Sciatic nerve (tissue), 2 donors: Measurements from ENCODE around the gene PRRG1. TPM values are rescaled to one million over a fixed set of nuclear protein-coding genes. Genes with fewer than 3 reads are reported as not detected.
"Not testable (repeated sequence)": the region's sequence is repeated elsewhere in the genome, so short reads cannot be mapped to it uniquely, and the experiment has no call there.

ENCODE experiments used
- ATAC-seq: fragments of 200-7000 bp; cut with Tn5 transposase; one replicate; pipeline ENCODE4 v1.9.1; 2020; ENCODE audit warnings: mild to moderate bottlenecking, moderate library complexity
- DNase-seq: peaks from one replicate; pipeline ENCODE4 v3.0.0-alpha.2; 2020; ENCODE audit warnings: low spot score
- intact Hi-C: fragments of 100-400 bp; cut with DNase I; formaldehyde crosslinking; loops from one replicate; pipeline ENCODE4 v1.14.2; 2022
- total RNA-seq: library from RNA; stranded (reverse); fragmentation: NEBNext Ultra II Directional; extraction: Animal tissue kit (Norgen Biotek cat#: 25700); gene quantifications from one replicate; pipeline ENCODE4 v1.2.1, GENCODE V29; 2021
- donor health status: DM: no; HTN: no; CAD: no.
- donor health status: DM: no; HTN: no; CAD: no.

Gene PRRG1
- total RNA-seq, 1 donor from 2014 or later = 28.9 TPM

DNA sequence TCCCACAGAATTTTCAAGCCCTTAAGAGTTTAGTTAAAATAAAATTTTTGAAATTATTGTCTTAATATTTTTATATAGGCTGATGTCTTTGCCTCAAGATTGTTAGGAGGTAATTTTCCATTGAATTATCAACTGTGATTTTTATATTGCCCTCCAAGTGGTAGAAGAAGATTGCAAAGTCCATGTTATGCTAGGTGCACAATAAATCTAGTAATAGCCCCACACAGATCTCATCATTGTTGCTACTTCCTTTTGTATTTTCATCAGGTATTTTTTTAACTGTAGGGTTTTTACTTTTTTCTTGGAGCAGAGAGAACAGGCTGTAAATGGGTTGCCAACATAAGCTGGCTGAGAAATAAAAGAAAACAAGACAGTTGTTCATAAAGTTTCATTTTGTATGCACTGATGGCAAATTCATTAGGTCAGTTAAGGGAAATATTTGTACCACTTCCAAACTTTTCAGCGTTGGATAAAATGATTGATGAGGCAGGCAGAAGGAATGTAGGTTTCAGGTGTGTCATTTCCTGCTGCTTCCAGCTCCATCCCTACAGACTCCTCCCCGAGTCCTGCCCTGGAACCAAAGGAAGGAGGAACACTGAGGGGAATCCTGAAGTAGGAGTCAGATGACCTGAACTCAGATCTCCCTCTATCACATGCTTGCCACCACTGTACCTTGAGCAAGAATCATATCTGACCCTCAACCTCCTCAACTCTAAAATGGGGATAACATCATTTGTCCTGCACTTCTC, 105.5 kb downstream of the PRRG1 start:
- intact Hi-C loops = no loop called here
- no peak for ATAC-seq

GRCh38 chrX:37455381-37455780, 106.2 kb downstream of the PRRG1 start:
- DNase-seq = no peak
- intact Hi-C loops = no loop called here
- ATAC-seq = no peak

More for the DNA sequence above, 105.5 kb downstream of the PRRG1 start:
- no peak for DNase-seq

- DNase-seq, intact Hi-C loops, ATAC-seq: not testable (repeated sequence)
These were observed 111.1 kb downstream of the PRRG1 start for GRCh38 chrX:37460285-37460684.

DNA sequence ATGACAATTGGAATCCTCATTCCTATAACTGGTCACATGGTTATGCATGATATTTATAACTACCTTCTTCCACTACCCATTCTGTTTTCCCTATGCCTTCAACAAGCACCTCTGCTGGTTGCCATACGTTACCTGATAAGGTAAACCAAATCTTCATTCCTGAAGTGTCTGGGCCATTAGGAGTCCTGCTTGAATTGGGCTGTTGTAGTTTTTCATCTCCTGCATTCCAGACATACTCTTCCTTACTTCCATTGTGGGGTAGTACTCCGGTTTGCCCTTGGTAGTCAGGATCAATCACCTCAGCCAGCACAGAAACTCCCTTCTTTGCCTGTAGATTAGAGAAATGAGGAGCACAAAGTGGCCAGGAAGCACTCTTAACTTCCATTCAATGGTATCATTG, 113.2 kb downstream of the PRRG1 start:
- ATAC-seq (no peak), DNase-seq (no peak)
- intact Hi-C loops = no loop called here

DNA sequence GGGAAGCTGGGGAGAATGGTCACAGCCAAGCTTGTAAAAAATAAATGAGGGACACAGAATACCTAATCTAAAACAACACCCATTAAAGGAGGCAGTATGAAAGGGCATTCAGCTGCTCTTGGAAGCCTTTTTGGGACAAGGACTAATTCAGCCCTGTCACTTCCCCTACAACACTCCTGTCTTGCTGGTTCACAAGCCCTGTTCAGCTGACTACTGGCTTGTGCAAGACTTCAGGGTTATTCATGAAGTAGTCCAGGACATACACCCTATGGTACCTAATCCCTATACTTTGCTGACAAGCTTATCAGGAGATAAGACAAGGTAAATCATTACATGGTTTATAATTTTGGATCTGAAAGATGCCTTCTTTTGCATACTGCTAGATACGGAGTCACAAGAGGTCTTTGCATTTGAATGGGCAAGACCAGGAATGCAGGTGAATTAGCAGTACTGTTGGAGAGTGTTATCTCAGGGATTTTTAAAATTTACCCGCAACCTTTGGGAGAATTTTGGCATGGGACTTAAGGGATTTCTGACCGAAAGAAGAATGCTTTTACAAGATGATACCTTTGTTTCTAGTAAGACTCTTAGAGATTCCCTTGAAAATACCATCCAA, 119.1 kb downstream of the PRRG1 start:
- ATAC-seq = no peak
- intact Hi-C loops = no loop called here
- DNase-seq = no peak

DNA sequence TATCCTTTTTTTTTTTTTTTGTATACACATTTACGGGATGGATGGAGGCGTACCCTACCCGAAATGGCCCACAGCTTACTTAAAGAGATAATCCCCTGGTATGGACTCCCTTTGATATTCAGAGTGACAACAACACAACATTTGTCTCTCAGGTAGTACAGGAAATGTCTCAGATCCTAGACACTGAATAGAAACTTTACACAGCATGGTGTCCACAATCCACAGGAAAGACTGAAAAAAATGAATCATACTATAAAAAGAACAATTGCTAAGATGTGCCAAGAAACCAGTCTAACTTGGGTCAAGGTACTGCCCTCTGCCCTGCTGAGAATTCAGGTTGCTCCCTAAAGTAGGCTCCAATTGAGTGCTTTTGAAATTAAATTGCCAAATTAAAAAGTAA, 121.5 kb downstream of the PRRG1 start:
- no peak for DNase-seq

DNA sequence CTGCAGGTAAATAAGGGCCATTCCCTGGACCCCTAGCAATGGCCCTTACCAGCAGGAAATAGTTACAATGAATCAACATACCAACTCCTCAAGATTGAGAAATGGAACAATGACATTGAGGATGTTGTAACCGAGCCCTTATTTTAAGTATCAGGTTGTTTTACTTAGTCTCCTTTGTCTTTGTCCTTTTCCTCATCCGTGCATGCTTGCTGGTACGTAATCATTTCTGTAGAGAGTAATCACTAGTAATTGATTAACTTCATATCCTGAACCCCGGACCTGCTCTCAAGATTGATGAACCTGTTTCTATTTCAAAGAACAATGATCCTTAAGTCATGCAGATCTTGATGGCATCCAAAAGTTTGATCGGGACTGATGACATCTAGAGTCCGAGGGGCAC, 123.7 kb downstream of the PRRG1 start:
- intact Hi-C loops = no loop called here
- no peak for ATAC-seq
- DNase-seq = no peak

More for the DNA sequence above, 121.5 kb downstream of the PRRG1 start:
- intact Hi-C loops = no loop called here
- no peak for ATAC-seq

DNA sequence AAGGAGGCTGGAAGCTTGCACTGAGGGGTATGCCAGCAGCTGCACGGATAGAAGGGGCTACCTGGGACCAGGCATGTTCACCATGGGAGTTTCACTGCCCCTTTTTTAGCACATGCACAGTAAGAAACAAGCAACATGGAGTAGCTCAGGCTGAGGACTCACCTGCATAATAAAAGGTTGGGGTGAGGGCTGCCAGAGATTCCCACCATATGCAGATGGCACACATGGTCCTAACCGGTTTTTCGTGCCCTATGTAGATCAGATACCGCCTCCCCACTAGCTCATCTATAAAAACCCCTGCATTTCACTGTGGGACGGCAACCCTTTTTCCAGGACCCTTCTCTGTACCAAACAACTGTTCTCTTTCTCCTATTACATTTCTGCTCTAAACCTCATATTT, 125.3 kb downstream of the PRRG1 start:
- intact Hi-C loops = no loop called here
- DNase-seq (no peak), ATAC-seq (no peak)

DNA sequence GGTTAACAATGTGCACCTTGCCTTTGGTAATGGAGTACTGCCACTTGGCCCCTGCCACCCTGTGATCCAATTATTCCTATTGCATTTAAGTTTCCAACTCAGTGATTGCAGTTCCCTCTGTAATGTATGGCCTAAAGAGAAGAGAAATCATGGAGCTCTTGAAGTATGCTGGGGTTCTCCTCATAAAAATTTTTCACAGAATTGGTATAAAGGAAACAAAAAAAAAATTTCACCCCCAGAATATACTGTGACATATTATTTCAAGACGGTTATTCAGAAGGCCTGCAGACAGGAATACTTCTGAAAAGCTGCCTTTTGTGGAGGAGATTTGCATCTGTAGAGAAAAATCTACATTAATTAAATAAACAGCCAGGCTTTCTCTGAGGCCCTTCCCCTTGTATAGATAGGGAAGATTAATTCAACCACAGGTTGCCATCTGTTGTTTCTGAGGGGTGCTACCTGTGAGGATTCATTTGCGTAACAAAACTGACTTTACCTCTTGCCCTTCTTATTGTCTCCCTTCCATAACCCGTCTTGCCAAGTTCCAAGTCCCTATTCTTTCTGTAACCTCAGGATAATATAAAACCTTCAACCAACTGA, 127.5 kb downstream of the PRRG1 start:
- no peak for DNase-seq
- ATAC-seq = no peak
- intact Hi-C loops = no loop called here

DNA sequence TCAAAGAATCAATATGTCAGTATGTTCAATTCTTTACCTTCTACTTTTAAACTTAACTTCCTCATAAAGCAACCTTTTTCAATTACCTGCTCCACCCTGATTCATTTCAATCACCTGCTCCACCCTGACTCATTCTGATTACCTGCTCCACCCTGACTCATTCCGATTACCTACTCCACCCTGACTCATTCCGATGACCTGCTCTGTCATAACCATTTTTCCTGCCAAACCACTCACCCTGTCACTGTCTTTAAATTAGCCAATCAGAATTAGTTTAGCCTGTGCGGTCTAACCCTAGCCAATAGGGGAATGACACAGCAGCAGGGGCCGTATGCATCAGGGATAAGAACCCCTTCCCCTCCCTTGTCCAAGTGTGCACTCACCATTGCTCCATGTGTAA, 135.2 kb downstream of the PRRG1 start:
- ATAC-seq, intact Hi-C loops, DNase-seq: not testable (repeated sequence)

- DNase-seq = no peak
- intact Hi-C loops = no loop called here
- no peak for ATAC-seq
These were observed 136.3 kb downstream of the PRRG1 start for GRCh38 chrX:37485429-37485828.

- intact Hi-C loops = no loop called here
These were observed 138.1 kb downstream of the PRRG1 start for GRCh38 chrX:37487271-37487670.

DNA sequence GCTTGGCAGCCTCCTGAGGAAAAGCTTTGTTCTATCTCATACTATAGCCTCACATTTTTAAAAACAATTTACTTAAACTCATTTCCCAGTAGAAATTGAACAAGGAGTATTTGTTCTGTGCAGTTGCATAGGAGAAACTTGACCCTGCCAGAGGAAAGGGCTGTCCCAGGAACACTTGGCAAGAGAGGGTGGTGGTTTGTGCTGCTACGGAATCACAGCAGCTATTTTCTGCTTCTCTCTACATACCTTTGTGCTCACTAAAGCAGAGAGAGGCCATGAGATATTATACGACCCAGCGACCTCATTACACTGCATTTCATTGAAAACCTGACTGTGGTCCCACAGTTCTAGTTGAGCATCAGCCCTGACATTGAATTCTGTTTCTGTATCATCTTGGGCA, 139.2 kb downstream of the PRRG1 start:
- ATAC-seq (no peak), DNase-seq (no peak)
- intact Hi-C loops = no loop called here

More at GRCh38 chrX:37487271-37487670, 138.1 kb downstream of the PRRG1 start:
- ATAC-seq (no peak), DNase-seq (no peak)

- DNase-seq = no peak
- ATAC-seq = no peak
- intact Hi-C loops = no loop called here
These were observed 142.5 kb downstream of the PRRG1 start for GRCh38 chrX:37491686-37492085.

- ATAC-seq, intact Hi-C loops, DNase-seq: not testable (repeated sequence)
These were observed 146.6 kb downstream of the PRRG1 start for GRCh38 chrX:37495760-37496159.

DNA sequence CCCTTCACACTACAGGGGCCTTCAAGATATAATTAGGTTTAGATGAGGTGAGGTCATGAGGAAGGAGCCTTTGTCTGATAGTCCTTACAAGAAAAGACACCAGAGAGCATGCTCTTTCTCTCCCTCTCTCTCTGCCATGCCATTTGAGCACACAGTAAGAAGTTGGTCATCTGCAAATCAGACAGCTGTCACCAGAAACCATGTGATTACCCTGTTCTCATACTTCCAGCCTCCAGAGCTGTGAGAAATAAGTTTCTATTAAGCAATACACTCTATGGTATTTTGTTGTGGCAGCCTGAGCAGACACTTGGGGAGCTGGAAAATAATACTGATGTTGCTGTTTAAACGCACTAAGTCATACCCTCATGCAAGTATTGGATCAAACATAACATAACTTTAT, 148.0 kb downstream of the PRRG1 start:
- DNase-seq, intact Hi-C loops, ATAC-seq: not testable (repeated sequence)

DNA sequence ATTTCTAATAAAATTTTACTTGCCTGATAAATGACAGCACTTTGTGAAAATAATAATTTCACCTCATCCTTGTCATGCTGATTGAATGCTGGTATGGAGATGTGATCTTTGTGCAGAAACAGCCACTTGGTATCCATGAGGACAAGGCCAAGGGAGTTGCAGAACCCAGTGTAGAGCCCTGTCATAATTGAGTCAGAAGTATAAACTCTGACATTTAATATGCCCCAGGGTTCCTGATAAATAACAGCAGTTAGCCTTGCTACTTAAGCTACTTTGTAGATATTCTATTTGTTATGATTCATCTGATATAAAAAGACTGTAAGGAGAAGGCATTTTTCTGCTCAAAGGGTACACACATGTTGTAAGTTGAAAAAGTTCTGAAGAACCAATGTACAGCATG, 149.2 kb downstream of the PRRG1 start:
- ATAC-seq, DNase-seq, intact Hi-C loops: not testable (repeated sequence)

DNA sequence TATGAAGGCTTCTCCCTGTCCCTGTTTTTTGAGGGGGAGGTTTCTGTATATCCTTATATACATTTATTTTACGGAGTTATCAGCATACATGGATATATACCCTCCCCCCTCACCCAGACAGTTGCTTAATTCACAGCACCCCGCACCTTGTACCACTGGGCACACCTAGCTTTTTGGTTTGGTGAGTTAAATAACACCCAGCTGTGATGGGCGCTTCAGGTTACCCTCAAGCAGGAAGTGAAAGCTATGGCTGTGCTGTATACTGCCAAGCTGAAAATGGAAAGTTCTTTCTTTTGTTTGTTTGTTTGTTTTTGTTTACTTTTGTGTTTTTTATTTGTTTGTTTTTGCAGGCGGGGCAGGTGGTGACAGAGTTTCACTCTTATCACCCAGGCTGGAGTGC, 150.5 kb downstream of the PRRG1 start:
- intact Hi-C loops, ATAC-seq, DNase-seq: not testable (repeated sequence)

DNA sequence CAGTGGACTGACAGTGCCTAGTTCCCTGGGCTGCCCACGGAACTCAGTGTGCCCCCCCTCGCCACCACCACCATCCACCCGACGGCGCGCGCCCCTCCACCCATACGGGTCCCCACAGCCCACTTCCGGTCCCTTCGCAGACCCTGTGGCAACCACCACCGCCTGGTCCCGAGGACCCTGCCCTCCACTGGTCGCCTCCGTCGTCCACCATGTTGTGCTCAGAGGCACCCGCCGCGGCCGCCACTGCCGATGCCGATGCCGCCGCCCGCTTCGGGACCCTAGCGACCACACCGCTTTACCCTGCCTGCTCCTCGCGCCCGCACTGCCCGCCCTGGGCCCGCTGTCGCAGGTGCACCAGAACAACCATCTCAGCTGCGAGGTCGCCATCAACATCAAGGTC, 155.8 kb downstream of the PRRG1 start:
- no peak for ATAC-seq
- intact Hi-C loops = no loop called here
- no peak for DNase-seq
